ENCODE results near the gene TBC1D22A.

The TBC1D22A gene

DNA sequence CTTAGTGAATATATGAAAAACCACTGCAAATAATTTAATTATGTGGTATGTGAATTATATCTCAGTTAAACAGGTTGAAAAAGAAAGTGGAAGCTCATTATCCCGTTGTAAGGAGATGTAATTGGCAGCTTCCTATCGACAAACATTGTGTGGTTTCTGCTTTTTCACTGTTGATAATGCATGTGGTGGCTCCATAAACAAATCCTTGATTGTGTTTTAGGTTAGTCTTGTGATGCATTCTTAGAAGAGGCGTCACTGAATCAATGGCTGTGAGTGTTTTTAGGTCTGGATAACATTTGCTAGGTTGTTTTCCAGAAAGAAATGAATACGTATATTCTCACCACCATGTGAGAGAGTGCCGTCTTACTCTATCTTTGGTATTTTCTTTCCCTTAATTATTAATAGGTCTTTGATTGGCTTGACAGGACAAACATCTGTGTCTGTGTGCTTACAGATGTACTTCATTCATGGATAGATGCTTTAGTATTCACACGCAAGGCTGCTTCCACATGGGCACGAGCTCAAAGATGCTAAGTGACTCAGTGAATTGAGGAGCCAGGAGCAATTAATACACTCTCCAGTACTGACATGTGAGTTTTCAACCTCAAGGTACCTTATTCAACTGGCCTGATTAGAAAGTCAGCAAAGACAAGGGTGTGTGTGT lies 166.7 kb downstream of the TBC1D22A start (continued):
- TF ChIP-seq PPARA (CRISPR knock-in tag; IDR thresholded peaks at IDR 0.05; ENCODE audit: borderline replicate concordance) = no peak
- TF ChIP-seq, protein P1, sequence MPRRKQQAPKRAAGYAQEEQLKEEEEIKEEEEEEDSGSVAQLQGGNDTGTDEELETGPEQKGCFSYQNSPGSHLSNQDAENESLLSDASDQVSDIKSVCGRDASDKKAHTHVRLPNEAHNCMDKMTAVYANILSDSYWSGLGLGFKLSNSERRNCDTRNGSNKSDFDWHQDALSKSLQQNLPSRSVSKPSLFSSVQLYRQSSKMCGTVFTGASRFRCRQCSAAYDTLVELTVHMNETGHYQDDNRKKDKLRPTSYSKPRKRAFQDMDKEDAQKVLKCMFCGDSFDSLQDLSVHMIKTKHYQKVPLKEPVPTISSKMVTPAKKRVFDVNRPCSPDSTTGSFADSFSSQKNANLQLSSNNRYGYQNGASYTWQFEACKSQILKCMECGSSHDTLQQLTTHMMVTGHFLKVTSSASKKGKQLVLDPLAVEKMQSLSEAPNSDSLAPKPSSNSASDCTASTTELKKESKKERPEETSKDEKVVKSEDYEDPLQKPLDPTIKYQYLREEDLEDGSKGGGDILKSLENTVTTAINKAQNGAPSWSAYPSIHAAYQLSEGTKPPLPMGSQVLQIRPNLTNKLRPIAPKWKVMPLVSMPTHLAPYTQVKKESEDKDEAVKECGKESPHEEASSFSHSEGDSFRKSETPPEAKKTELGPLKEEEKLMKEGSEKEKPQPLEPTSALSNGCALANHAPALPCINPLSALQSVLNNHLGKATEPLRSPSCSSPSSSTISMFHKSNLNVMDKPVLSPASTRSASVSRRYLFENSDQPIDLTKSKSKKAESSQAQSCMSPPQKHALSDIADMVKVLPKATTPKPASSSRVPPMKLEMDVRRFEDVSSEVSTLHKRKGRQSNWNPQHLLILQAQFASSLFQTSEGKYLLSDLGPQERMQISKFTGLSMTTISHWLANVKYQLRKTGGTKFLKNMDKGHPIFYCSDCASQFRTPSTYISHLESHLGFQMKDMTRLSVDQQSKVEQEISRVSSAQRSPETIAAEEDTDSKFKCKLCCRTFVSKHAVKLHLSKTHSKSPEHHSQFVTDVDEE (CRISPR knock-in tag; IDR thresholded peaks at IDR 0.05) = no peak
- TF ChIP-seq ZFP30 (CRISPR knock-in tag; IDR thresholded peaks at IDR 0.05) = no peak

DNA sequence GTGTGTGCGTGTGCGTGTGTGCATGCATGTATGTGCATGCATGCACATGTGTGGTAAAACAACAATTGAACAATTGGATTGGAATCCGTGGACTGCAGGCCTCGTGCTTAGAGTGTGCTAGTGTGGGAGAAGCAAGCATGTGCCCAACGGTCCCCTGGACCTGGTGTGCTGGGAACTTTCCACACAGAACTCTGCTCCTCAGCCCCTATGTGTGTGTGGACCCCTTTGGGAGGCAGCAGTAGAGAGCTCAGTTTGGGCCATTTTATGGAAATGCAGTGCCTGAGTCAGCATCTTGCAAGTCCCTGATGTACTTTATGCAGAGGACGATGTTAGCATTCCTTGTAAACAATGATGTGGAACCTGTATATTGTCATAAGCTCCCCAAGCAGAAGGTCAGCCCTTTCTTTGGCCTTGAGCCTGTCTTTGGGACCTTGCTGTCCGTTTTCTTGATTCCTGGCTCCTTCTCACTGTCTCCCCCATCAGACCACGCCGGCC lies 167.3 kb downstream of the TBC1D22A start:
- TF ChIP-seq ZC3H10 (CRISPR knock-in tag; IDR thresholded peaks at IDR 0.05) = no peak
- no peak for TF ChIP-seq ESRRG (CRISPR knock-in tag; IDR thresholded peaks at IDR 0.05)
- TF ChIP-seq ARNTL (CRISPR knock-in tag; IDR thresholded peaks at IDR 0.05; ENCODE audit: borderline replicate concordance, low read depth) = no peak
- TF ChIP-seq ISL1 (CRISPR knock-in tag; IDR thresholded peaks at IDR 0.05) = no peak
- ATAC-seq = no peak

DNA sequence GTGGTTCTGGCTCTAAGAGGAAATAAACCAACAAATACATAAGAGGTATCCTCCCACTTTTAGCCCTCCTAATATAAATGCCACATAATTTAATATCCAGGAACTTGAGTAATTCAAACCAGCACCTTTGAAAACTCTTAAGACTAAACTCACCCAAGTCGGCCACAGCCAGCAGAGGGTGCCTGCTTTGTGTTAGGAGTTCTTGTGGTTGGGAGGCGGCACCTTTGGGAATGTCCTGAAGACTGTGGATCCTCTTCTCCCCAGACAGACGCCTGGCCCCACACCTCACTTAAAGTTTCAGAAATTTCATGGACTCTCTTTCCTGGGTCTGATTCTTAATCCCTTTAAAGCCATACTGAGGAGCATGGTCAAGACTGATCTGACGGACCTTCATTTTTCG lies 169.0 kb downstream of the TBC1D22A start:
- ATAC-seq = peak; percentile 65
- TF ChIP-seq, protein P2, sequence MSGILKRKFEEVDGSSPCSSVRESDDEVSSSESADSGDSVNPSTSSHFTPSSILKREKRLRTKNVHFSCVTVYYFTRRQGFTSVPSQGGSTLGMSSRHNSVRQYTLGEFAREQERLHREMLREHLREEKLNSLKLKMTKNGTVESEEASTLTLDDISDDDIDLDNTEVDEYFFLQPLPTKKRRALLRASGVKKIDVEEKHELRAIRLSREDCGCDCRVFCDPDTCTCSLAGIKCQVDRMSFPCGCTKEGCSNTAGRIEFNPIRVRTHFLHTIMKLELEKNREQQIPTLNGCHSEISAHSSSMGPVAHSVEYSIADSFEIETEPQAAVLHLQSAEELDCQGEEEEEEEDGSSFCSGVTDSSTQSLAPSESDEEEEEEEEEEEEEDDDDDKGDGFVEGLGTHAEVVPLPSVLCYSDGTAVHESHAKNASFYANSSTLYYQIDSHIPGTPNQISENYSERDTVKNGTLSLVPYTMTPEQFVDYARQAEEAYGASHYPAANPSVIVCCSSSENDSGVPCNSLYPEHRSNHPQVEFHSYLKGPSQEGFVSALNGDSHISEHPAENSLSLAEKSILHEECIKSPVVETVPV (CRISPR knock-in tag; IDR thresholded peaks at IDR 0.05) = no peak
- TF ChIP-seq ZNF70 (CRISPR knock-in tag; IDR thresholded peaks at IDR 0.05) (no peak), TOX (CRISPR knock-in tag; IDR thresholded peaks at IDR 0.05; ENCODE audit: borderline replicate concordance) (no peak), OSR1 (CRISPR knock-in tag; IDR thresholded peaks at IDR 0.05) (no peak), BACH2 (CRISPR knock-in tag; IDR thresholded peaks at IDR 0.05; ENCODE audit: borderline replicate concordance) (no peak), TCF4 (CRISPR knock-in tag; IDR thresholded peaks at IDR 0.05; ENCODE audit: borderline replicate concordance) (no peak), ZNF8 (CRISPR knock-in tag; IDR thresholded peaks at IDR 0.05) (no peak), ARNTL (CRISPR knock-in tag; IDR thresholded peaks at IDR 0.05; ENCODE audit: borderline replicate concordance, low read depth) (no peak), PPARA (CRISPR knock-in tag; IDR thresholded peaks at IDR 0.05; ENCODE audit: borderline replicate concordance) (no peak), ISL1 (CRISPR knock-in tag; IDR thresholded peaks at IDR 0.05) (no peak), ZFP3 (CRISPR knock-in tag; IDR thresholded peaks at IDR 0.05) (no peak), ZNF565 (CRISPR knock-in tag; conservative IDR thresholded peaks at IDR 0.05; ENCODE audit: low read depth) (no peak)
- TF ChIP-seq, protein P1 (CRISPR knock-in tag; IDR thresholded peaks at IDR 0.05) = no peak
- TF ChIP-seq, protein P3, sequence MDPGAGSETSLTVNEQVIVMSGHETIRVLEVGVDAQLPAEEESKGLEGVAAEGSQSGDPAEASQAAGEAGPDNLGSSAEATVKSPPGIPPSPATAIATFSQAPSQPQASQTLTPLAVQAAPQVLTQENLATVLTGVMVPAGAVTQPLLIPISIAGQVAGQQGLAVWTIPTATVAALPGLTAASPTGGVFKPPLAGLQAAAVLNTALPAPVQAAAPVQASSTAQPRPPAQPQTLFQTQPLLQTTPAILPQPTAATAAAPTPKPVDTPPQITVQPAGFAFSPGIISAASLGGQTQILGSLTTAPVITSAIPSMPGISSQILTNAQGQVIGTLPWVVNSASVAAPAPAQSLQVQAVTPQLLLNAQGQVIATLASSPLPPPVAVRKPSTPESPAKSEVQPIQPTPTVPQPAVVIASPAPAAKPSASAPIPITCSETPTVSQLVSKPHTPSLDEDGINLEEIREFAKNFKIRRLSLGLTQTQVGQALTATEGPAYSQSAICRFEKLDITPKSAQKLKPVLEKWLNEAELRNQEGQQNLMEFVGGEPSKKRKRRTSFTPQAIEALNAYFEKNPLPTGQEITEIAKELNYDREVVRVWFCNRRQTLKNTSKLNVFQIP (CRISPR knock-in tag; IDR thresholded peaks at IDR 0.05; ENCODE audit: borderline replicate concordance, low read depth) = no peak
- TF ChIP-seq, protein P4, sequence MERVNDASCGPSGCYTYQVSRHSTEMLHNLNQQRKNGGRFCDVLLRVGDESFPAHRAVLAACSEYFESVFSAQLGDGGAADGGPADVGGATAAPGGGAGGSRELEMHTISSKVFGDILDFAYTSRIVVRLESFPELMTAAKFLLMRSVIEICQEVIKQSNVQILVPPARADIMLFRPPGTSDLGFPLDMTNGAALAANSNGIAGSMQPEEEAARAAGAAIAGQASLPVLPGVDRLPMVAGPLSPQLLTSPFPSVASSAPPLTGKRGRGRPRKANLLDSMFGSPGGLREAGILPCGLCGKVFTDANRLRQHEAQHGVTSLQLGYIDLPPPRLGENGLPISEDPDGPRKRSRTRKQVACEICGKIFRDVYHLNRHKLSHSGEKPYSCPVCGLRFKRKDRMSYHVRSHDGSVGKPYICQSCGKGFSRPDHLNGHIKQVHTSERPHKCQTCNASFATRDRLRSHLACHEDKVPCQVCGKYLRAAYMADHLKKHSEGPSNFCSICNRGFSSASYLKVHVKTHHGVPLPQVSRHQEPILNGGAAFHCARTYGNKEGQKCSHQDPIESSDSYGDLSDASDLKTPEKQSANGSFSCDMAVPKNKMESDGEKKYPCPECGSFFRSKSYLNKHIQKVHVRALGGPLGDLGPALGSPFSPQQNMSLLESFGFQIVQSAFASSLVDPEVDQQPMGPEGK (CRISPR knock-in tag; IDR thresholded peaks at IDR 0.05; ENCODE audit: borderline replicate concordance) = no peak
